B cell (primary cell): ENCODE data around the gene VSTM2L. TPM values are rescaled to one million over a fixed set of nuclear protein-coding genes. Genes with fewer than 3 reads are reported as not detected.

Source experiments
- ATAC-seq: fragments of 200-7000 bp; cut with Tn5 transposase; one replicate; pipeline ENCODE4 v1.10.0; 2021; ENCODE audit warnings: low read depth, mild to moderate bottlenecking, moderate number of reproducible peaks, moderate library complexity
- CTCF ChIA-PET: fragments of 350-600 bp; sonication (Branson Sonifier 250); formaldehyde crosslinking; loops from one replicate; lab custom pipeline; 2021; ENCODE audit warnings: antibody characterized with exemption, inconsistent platforms; lab: Charles Lee
- POLR2A ChIA-PET: fragments of 350-600 bp; sonication (Branson Sonifier 250); formaldehyde crosslinking; loops from one replicate; lab custom pipeline; 2021; ENCODE audit warnings: antibody characterized with exemption; lab: Charles Lee
- DNase-seq: peaks from one replicate; pipeline ENCODE4 v3.0.0; 2013
- H2AFZ ChIP-seq: 2 replicates; pipeline ENCODE4 v1.6.1; 2012; ENCODE audit warnings: mild to moderate bottlenecking, low read depth, low read length; ENCODE audit not compliant: insufficient read depth, poor library complexity, severe bottlenecking
- H3K27ac ChIP-seq, 2 donors: 1 replicate in 1 of 2; 2 replicates in 1 of 2; pipeline ENCODE4 v1.5.1; 2012 to 2013; ENCODE audit warnings: low read length in 2 of 2, mild to moderate bottlenecking in 2 of 2, moderate library complexity in 1 of 2
- H3K27me3 ChIP-seq, 4 experiments: fragments of 200-600 bp in 1 of 4; sonication (generic) in 1 of 4; replicated peaks in 1 of 4; 1 replicate in 2 of 4; 2 replicates in 2 of 4; pipeline versions ENCODE4 v1.6.1 to v1.7.0; 2013 to 2016; ENCODE audit warnings: low read length in 3 of 4, mild to moderate bottlenecking in 2 of 4, mixed read lengths in 1 of 4, moderate library complexity in 1 of 4; ENCODE audit not compliant: insufficient read depth in 4 of 4, control insufficient read depth in 3 of 4; ENCODE audit errors: control extremely low read depth in 1 of 4
- H3K36me3 ChIP-seq, 2 experiments: replicated peaks in 1 of 2; 1 replicate in 1 of 2; 2 replicates in 1 of 2; pipeline versions ENCODE4 v1.6.1 to v1.7.1; 2013; ENCODE audit warnings: low read length in 1 of 2; ENCODE audit not compliant: insufficient read depth in 2 of 2, control insufficient read depth in 1 of 2; ENCODE audit errors: control extremely low read depth in 1 of 2, extremely low read depth in 1 of 2
- H3K4me1 ChIP-seq, 2 donors: fragments of 200-600 bp in 1 of 2; sonication (generic) in 1 of 2; 1 replicate in 1 of 2; 2 replicates in 1 of 2; pipeline versions ENCODE4 v1.5.1 to v1.6.1; 2013 to 2017; ENCODE audit warnings: low read length in 2 of 2; ENCODE audit not compliant: control insufficient read depth in 2 of 2, insufficient read depth in 2 of 2
- H3K4me2 ChIP-seq: replicated peaks from 2 replicates; pipeline ENCODE3; 2012; ENCODE audit warnings: mild to moderate bottlenecking, low read depth, low read length; ENCODE audit not compliant: poor library complexity, severe bottlenecking
- H3K4me3 ChIP-seq, 5 experiments: fragments of 200-600 bp in 1 of 5; sonication (generic) in 1 of 5; 1 replicate in 3 of 5; 2 replicates in 2 of 5; pipeline versions ENCODE4 v1.5.1 to v1.7.0; 2011 to 2016; ENCODE audit warnings: low read length in 4 of 5, mild to moderate bottlenecking in 4 of 5, low read depth in 2 of 5, control low read depth in 1 of 5, moderate library complexity in 1 of 5; ENCODE audit not compliant: insufficient read depth in 1 of 5; ENCODE audit errors: control extremely low read depth in 1 of 5, extremely low read depth in 1 of 5
- H3K79me2 ChIP-seq: fragments of 200-600 bp; sonication (generic); one replicate; pipeline ENCODE4 v1.6.0; 2016; ENCODE audit warnings: low read length; ENCODE audit not compliant: control insufficient read depth, insufficient read depth
- H3K9ac ChIP-seq: fragments of 200-600 bp; sonication (generic); 2 replicates; pipeline ENCODE4 v1.6.1; 2017; ENCODE audit warnings: mild to moderate bottlenecking, low read length, moderate library complexity
- H3K9me3 ChIP-seq, 3 donors: one replicate each; pipeline versions ENCODE4 v1.6.1 to v1.7.1; 2013; ENCODE audit warnings: low read length in 2 of 3; ENCODE audit not compliant: control insufficient read depth in 2 of 3, insufficient read depth in 1 of 3; ENCODE audit errors: control extremely low read depth in 1 of 3
- H4K20me1 ChIP-seq: 2 replicates; pipeline ENCODE4 v1.6.0; 2012; ENCODE audit warnings: mild to moderate bottlenecking, low read length; ENCODE audit not compliant: insufficient read depth, control insufficient read depth, poor library complexity, severe bottlenecking
- H3K27ac Mint-ChIP-seq: one replicate; pipeline ENCODE4 v1.8.0; 2021; ENCODE audit warnings: mixed read lengths
- H3K27me3 Mint-ChIP-seq: one replicate; pipeline ENCODE4 v1.8.0; 2021; ENCODE audit warnings: mixed read lengths
- H3K4me1 Mint-ChIP-seq: one replicate; pipeline ENCODE4 v1.8.0; 2021; ENCODE audit warnings: mixed read lengths
- H3K4me3 Mint-ChIP-seq: one replicate; pipeline ENCODE4 v1.8.0; 2021; ENCODE audit warnings: mixed read lengths
- H3K9me3 Mint-ChIP-seq: one replicate; pipeline ENCODE4 v1.8.0; 2022; ENCODE audit warnings: mixed read lengths; ENCODE audit not compliant: insufficient read depth
- CTCF ChIP-seq: fragments of 200-600 bp; IDR thresholded peaks from one replicate; pipeline ENCODE4 v1.8.0; 2022; ENCODE audit warnings: antibody characterized with exemption, mild to moderate bottlenecking
- EZH2 ChIP-seq: IDR thresholded peaks from 2 replicates; pipeline ENCODE4 v1.6.1; 2012; ENCODE audit warnings: borderline replicate concordance, low read depth, mild to moderate bottlenecking, moderate library complexity, low read length; ENCODE audit not compliant: insufficient read depth, poor library complexity, severe bottlenecking
- WGBS: methylation state at CpG from one replicate; pipeline ENCODE4 v1.1.5; 2013; ENCODE audit warnings: missing lambda C conversion rate; ENCODE audit not compliant: insufficient coverage; 5-methylcytosine and 5-hydroxymethylcytosine counted together
- intact Hi-C: fragments of 100-400 bp; cut with micrococcal nuclease; formaldehyde crosslinking; loops from one replicate; pipeline ENCODE4 v1.10.0; 2022
- polyA plus RNA-seq: library from polyadenylated mRNA; depleted of rRNA; stranded (reverse); fragments of >200 nt; gene quantifications from 2 replicates; pipeline ENCODE4 v1.2.3, GENCODE V29; 2012
- total RNA-seq, 2 donors: library from RNA; stranded (reverse); fragments of 120-200 nt in 1 of 2; gene quantifications; 1 replicate in 1 of 2; 2 replicates in 1 of 2; pipeline versions ENCODE4 v1.2.3 to v1.2.4, GENCODE V29; 2013 to 2022

Gene VSTM2L
- total and polyA plus RNA-seq, 2 donors (not counting 1 experiment from before 2014, with no cell fraction given), result 0.25 TPM; not detected in 1

DNA sequence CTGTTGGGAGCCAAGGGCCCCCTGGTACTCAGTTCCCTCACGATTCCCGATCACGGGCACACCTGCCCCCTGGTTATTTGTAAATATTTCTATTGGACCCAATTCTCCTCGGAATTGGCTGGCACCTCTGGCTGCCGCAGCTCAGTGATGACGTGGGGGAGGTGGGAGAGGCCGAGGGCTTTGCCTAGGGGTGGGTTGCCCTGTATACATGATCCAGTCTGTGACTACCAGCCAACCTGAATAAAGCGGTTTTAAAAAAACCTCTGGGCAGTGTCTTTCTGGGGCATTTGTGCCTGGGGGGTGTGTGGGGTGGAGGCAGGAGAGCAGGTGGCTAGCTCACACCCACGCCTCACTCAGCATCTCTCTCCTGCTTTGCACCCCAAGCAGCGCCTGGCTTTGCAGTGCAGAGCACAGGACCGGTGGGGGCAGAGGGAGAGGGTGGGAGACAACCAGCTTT is 42.2 kb downstream of the VSTM2L start:
- Histone ChIP-seq H3K9ac (no peak overlapping the region), H3K27me3 (peaks cover 0 to 7% (median 0%) of the 10 kb centered on the region in 4 experiments), H3K9me3 (peaks cover 0 to 21% (median 2%) of the 10 kb centered on the region in 3 donors), H3K4me1 (no peaks in the 10 kb centered on the region), H4K20me1 (no peaks in the 10 kb centered on the region), H3K79me2 (no peaks in the 10 kb centered on the region), H3K36me3 (no peaks in the 10 kb centered on the region), H2AFZ (no peak overlapping the region), H3K4me2 (no peak overlapping the region), H3K27ac (no peak overlapping the region), H3K4me3 (no peak overlapping the region)
- Mint-ChIP-seq H3K9me3 (peaks cover 2% of the 10 kb centered on the region), H3K4me1 (no peaks in the 10 kb centered on the region), H3K27ac (no peak overlapping the region), H3K27me3 (peaks cover 25% of the 10 kb centered on the region), H3K4me3 (no peak overlapping the region)
- no peak for ATAC-seq
- DNase-seq, result no peak
- CTCF ChIA-PET, result no interaction called here
- TF ChIP-seq CTCF (no peak), EZH2 (no peak)
- 76% methylated on average over 4 of the region's 11 CpGs for WGBS
- intact Hi-C loops, result no loop called here
- POLR2A ChIA-PET, result no interaction called here

- Histone ChIP-seq H3K4me2 (no peak overlapping the region), H3K79me2 (no peaks in the 10 kb centered on the region), H3K27ac (no peak overlapping the region), H3K4me1 (no peaks in the 10 kb centered on the region), H3K36me3 (no peaks in the 10 kb centered on the region), H3K9me3 (peaks cover 0 to 15% (median 2%) of the 10 kb centered on the region in 3 donors), H4K20me1 (no peaks in the 10 kb centered on the region), H3K9ac (no peak overlapping the region), H3K27me3 (peaks cover 0 to 7% (median 0%) of the 10 kb centered on the region in 4 experiments), H2AFZ (no peak overlapping the region), H3K4me3 (no peak overlapping the region)
- no peak for TF ChIP-seq CTCF
- no peak for TF ChIP-seq EZH2
- Mint-ChIP-seq H3K4me1 (no peaks in the 10 kb centered on the region), H3K4me3 (no peak overlapping the region), H3K27me3 (peaks cover 21% of the 10 kb centered on the region), H3K9me3 (peaks cover under 1% of the 10 kb centered on the region), H3K27ac (peak overlapping the region; percentile 37)
- WGBS, result 90% methylated on average over 5 of the region's 5 CpGs
- ChIA-PET CTCF (no interaction called here), POLR2A (no interaction called here)
- ATAC-seq (no peak), DNase-seq (no peak)
- intact Hi-C loops, result no loop called here
Observed at GRCh38 chr20:37946946-37947345, 44.0 kb downstream of the VSTM2L start.
